Small intestine (tissue), 7 donors: ENCODE data around the gene ROBO2. TPM values are rescaled to one million over a fixed set of nuclear protein-coding genes. Genes with fewer than 3 reads are reported as not detected.
A peak's percentile ranks its signal among the peaks of the same experiment; 100 is the strongest.

Experiments
- DNase-seq, 2 donors: peaks; one replicate each; pipeline versions ENCODE4 v3.0.0 to v3.0.0-alpha.2; 2013
- FAIRE-seq: peaks from 2 replicates; lab custom pipeline; 2012; peaks lifted over from hg19 to GRCh38; lab: Jason Lieb, UNC
- H3K27ac ChIP-seq, 3 donors: one replicate each; pipeline ENCODE4 v1.5.1; 2013; ENCODE audit warnings: low read length in 2 of 3, mild to moderate bottlenecking in 2 of 3, control low read depth in 1 of 3, inconsistent platforms in 1 of 3, low read depth in 1 of 3, moderate library complexity in 1 of 3
- H3K27me3 ChIP-seq, 3 donors: one replicate each; pipeline ENCODE4 v1.6.1; 2013; ENCODE audit warnings: low read length in 3 of 3, inconsistent platforms in 1 of 3; ENCODE audit not compliant: control insufficient read depth in 3 of 3, insufficient read depth in 3 of 3
- H3K36me3 ChIP-seq, 3 donors: one replicate each; pipeline ENCODE4 v1.6.1; 2013; ENCODE audit warnings: low read length in 3 of 3, inconsistent platforms in 1 of 3, low read depth in 1 of 3, mild to moderate bottlenecking in 1 of 3, moderate library complexity in 1 of 3; ENCODE audit not compliant: control insufficient read depth in 3 of 3, insufficient read depth in 2 of 3
- H3K4me1 ChIP-seq, 3 donors: one replicate each; pipeline ENCODE4 v1.6.1; 2013; ENCODE audit warnings: low read length in 2 of 3, inconsistent platforms in 1 of 3, low read depth in 1 of 3, mild to moderate bottlenecking in 1 of 3, moderate library complexity in 1 of 3; ENCODE audit not compliant: control insufficient read depth in 3 of 3, insufficient read depth in 2 of 3
- H3K4me3 ChIP-seq, 3 donors: one replicate each; pipeline ENCODE4 v1.5.1; 2013; ENCODE audit warnings: low read length in 3 of 3, control low read depth in 1 of 3, inconsistent platforms in 1 of 3, low read depth in 1 of 3, mild to moderate bottlenecking in 1 of 3, moderate library complexity in 1 of 3
- H3K9me3 ChIP-seq, 2 donors: one replicate each; pipeline ENCODE4 v1.6.1; 2013; ENCODE audit warnings: low read depth in 1 of 2, low read length in 1 of 2; ENCODE audit not compliant: control insufficient read depth in 2 of 2, insufficient read depth in 1 of 2
- WGBS, 3 donors: extraction: QIAGEN DNeasy Blood & Tissue Kit; methylation state at CpG; one replicate each; pipeline ENCODE4 v1.1.7; 2013; 5-methylcytosine and 5-hydroxymethylcytosine counted together
- polyA plus RNA-seq, 4 donors: library from polyadenylated mRNA; stranded (reverse) in 3 of 4; unstranded in 1 of 4; fragments of 200-250 nt in 3 of 4; fragments of 120-200 nt in 1 of 4; gene quantifications; one replicate each; pipeline versions ENCODE4 v1.2.1 to v1.2.3, GENCODE V29; 2013
- donor health status: healthy with polysubstance abuse.
- donor health status: control.
- donor health status: control.
- donor health status: Bipolar disorder and iron deficiency.
- donor health status: healthy.

Gene ROBO2
- polyA plus RNA-seq, 4 donors = under 0.01 to 19.9 (median 1.7) TPM; not detected in 1

- H3K4me1 ChIP-seq = peaks cover 0 to 2% (median 0%) of the 10 kb centered on the region in 3 donors
- no peaks in the 10 kb centered on the region for H3K36me3 ChIP-seq
- H3K9me3 ChIP-seq = no peaks in the 10 kb centered on the region
- no peak overlapping the region for H3K27ac ChIP-seq
- no peak overlapping the region for H3K4me3 ChIP-seq
- FAIRE-seq (no peak), DNase-seq (peak in 1 of 2 donors; percentile 7)
- 61 to 69% (median 66%) methylated on average over 4 of the region's 4 CpGs for WGBS, 3 donors
- H3K27me3 ChIP-seq = no peaks in the 10 kb centered on the region
Measured at GRCh38 chr3:77055841-77056341, 16.0 kb downstream of the ROBO2 start.

DNA sequence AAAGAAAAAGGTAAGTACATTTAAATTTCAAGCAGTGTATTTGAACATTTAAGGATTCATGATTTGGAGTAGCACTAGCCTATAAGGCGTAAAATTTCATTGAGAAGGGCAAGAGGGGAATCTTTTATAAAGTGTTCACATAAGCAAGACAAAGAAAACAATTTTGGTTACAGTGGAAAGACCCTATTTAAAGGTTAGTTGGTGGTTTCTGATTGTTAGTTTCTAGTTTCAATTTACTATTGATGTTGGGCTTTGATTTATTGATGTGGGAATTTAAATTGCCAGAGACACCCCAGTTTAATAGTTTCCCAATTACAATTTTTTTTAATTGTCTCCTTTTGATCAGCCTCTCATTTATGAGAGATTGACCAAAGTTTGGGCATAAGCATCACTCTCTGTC lies 19.5 kb downstream of the ROBO2 start:
- no peak overlapping the region for H3K27ac ChIP-seq
- no peaks in the 10 kb centered on the region for H3K27me3 ChIP-seq
- no peaks in the 10 kb centered on the region for H3K4me1 ChIP-seq
- no peaks in the 10 kb centered on the region for H3K36me3 ChIP-seq
- 81 to 94% (median 88%) methylated on average over 1 of the region's 1 CpG for WGBS, 3 donors
- no peak overlapping the region for H3K4me3 ChIP-seq
- peaks cover 0 to 14% of the 10 kb centered on the region in 2 donors for H3K9me3 ChIP-seq
- FAIRE-seq (no peak), DNase-seq (no peak)

DNA sequence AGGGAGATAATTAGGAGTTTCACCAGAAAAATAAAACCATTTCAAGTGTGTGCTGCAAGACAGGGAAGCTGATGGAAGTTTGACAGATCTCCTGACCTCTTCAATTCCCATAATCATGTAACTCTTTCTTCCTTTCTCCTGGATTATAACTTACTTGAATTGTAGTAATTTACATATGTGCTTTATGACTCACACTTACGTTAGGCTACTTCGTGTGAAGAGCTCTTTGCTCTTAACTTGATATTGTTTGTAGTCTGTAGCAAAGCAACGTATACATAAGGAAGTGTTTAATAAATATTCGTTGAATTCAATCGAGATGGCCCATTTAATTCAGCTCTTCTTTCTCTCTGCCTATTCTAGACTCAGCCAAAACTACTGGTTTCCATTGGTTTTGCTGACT lies 23.5 kb downstream of the ROBO2 start:
- WGBS, 3 donors = 80 to 87% (median 81%) methylated on average over 5 of the region's 5 CpGs
- no peaks in the 10 kb centered on the region for H3K4me1 ChIP-seq
- no peaks in the 10 kb centered on the region for H3K36me3 ChIP-seq
- no peak overlapping the region for H3K4me3 ChIP-seq
- H3K27me3 ChIP-seq = no peaks in the 10 kb centered on the region
- peaks cover 0 to 14% of the 10 kb centered on the region in 2 donors for H3K9me3 ChIP-seq
- DNase-seq (no peak), FAIRE-seq (no peak)
- H3K27ac ChIP-seq = no peak overlapping the region

DNA sequence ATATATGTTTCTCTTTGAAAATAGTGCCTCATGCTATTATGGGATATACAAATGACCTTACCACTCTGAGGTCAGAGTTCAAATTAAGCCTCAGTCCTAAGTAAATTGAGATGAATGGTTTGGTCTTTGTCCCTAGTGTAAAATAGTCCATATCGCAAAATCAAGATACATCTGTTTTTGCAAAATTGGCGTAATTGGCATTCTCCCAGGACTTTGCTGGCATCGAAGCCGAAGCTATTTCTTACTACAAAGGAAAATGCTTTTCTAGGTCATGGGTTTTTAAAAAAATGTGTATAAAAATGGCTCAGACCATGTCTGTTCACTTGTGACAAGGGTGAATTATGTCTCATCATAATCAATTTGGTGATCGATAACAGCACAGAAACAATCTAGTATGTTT lies 25.9 kb downstream of the ROBO2 start:
- H3K4me1 ChIP-seq = no peaks in the 10 kb centered on the region
- H3K9me3 ChIP-seq = peaks cover 0 to 14% of the 10 kb centered on the region in 2 donors
- H3K27ac ChIP-seq = no peak overlapping the region
- H3K36me3 ChIP-seq = no peaks in the 10 kb centered on the region
- no peaks in the 10 kb centered on the region for H3K27me3 ChIP-seq
- DNase-seq (no peak), FAIRE-seq (no peak)
- WGBS, 3 donors = 65 to 75% (median 70%) methylated on average over 5 of the region's 5 CpGs
- no peak overlapping the region for H3K4me3 ChIP-seq

- H3K4me1 ChIP-seq = no peaks in the 10 kb centered on the region
- no peak overlapping the region for H3K4me3 ChIP-seq
- 72 to 82% (median 77%) methylated on average over 1 of the region's 1 CpG for WGBS, 3 donors
- FAIRE-seq (no peak), DNase-seq (no peak)
- peaks cover 0 to 14% of the 10 kb centered on the region in 2 donors for H3K9me3 ChIP-seq
- no peaks in the 10 kb centered on the region for H3K36me3 ChIP-seq
- no peak overlapping the region for H3K27ac ChIP-seq
- H3K27me3 ChIP-seq = no peaks in the 10 kb centered on the region
Measured at GRCh38 chr3:77066829-77067228, 26.9 kb downstream of the ROBO2 start.

GRCh38 chr3:77068808-77069207 lies 28.9 kb downstream of the ROBO2 start:
- Histone ChIP-seq H3K4me3 (no peak overlapping the region), H3K4me1 (no peaks in the 10 kb centered on the region), H3K27me3 (no peaks in the 10 kb centered on the region), H3K9me3 (no peaks in the 10 kb centered on the region), H3K27ac (no peak overlapping the region), H3K36me3 (no peaks in the 10 kb centered on the region)
- 83 to 91% (median 84%) methylated on average over 7 of the region's 7 CpGs for WGBS, 3 donors
- DNase-seq = no peak
- FAIRE-seq = no peak

- H3K4me3 ChIP-seq = no peak overlapping the region
- H3K9me3 ChIP-seq = no peaks in the 10 kb centered on the region
- H3K4me1 ChIP-seq = no peaks in the 10 kb centered on the region
- H3K36me3 ChIP-seq = no peaks in the 10 kb centered on the region
- WGBS, 3 donors = 68 to 79% (median 72%) methylated on average over 5 of the region's 5 CpGs
- no peaks in the 10 kb centered on the region for H3K27me3 ChIP-seq
- no peak overlapping the region for H3K27ac ChIP-seq
- DNase-seq (no peak), FAIRE-seq (no peak)
Measured at GRCh38 chr3:77071364-77071763, 31.5 kb downstream of the ROBO2 start.

DNA sequence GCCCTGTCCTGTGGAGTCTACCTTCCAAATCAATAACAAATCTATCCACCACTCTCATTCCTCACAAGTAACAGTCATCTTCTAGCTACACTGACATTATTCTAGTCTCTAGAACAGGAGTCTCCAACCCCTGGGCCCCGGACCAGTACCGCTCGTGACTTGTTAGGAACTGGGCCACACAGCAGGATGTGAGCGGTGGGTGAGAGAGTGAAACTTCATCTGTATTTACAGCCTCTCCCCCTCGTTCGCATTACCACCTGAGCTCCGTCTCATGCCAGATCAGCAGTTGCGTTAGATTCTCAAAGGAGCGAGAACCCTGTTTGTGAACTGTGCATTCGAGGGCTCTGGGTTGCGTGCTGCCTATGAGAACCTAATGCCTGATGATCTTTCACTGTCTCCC lies 31.9 kb downstream of the ROBO2 start:
- FAIRE-seq = no peak
- H3K4me3 ChIP-seq = no peak overlapping the region
- no peak for DNase-seq
- WGBS, 3 donors = 91 to 97% (median 94%) methylated on average over 11 of the region's 11 CpGs
- no peaks in the 10 kb centered on the region for H3K4me1 ChIP-seq
- H3K27ac ChIP-seq = no peak overlapping the region
- H3K36me3 ChIP-seq = no peaks in the 10 kb centered on the region
- no peaks in the 10 kb centered on the region for H3K9me3 ChIP-seq
- no peaks in the 10 kb centered on the region for H3K27me3 ChIP-seq

- no peaks in the 10 kb centered on the region for H3K36me3 ChIP-seq
- DNase-seq (no peak), FAIRE-seq (no peak)
- WGBS, 3 donors = 78 to 86% (median 82%) methylated on average over 1 of the region's 1 CpG
- H3K27me3 ChIP-seq = no peaks in the 10 kb centered on the region
- no peak overlapping the region for H3K27ac ChIP-seq
- H3K4me1 ChIP-seq = no peaks in the 10 kb centered on the region
- no peak overlapping the region for H3K4me3 ChIP-seq
- no peaks in the 10 kb centered on the region for H3K9me3 ChIP-seq
Measured at GRCh38 chr3:77072232-77072631, 32.3 kb downstream of the ROBO2 start.
